Measurements from ENCODE around the gene CDH4.

CDH4 gene

GRCh38 chr20:61795669-61796630 lies 543.9 kb downstream of the CDH4 start:
- no peak overlapping the region for H3K4me3 ChIP-seq (ENCODE audit: low read depth, low read length)
- DNase-seq (ENCODE audit: low read depth, low spot score): no peak
- TF ChIP-seq, protein P1, sequence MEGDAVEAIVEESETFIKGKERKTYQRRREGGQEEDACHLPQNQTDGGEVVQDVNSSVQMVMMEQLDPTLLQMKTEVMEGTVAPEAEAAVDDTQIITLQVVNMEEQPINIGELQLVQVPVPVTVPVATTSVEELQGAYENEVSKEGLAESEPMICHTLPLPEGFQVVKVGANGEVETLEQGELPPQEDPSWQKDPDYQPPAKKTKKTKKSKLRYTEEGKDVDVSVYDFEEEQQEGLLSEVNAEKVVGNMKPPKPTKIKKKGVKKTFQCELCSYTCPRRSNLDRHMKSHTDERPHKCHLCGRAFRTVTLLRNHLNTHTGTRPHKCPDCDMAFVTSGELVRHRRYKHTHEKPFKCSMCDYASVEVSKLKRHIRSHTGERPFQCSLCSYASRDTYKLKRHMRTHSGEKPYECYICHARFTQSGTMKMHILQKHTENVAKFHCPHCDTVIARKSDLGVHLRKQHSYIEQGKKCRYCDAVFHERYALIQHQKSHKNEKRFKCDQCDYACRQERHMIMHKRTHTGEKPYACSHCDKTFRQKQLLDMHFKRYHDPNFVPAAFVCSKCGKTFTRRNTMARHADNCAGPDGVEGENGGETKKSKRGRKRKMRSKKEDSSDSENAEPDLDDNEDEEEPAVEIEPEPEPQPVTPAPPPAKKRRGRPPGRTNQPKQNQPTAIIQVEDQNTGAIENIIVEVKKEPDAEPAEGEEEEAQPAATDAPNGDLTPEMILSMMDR (IDR thresholded peaks at IDR 0.05; ENCODE audit: low read depth, low read length): no peak
- in situ Hi-C loops (cut with HindIII; ENCODE audit: low sequenced_read_pairs): no loop called here

DNA sequence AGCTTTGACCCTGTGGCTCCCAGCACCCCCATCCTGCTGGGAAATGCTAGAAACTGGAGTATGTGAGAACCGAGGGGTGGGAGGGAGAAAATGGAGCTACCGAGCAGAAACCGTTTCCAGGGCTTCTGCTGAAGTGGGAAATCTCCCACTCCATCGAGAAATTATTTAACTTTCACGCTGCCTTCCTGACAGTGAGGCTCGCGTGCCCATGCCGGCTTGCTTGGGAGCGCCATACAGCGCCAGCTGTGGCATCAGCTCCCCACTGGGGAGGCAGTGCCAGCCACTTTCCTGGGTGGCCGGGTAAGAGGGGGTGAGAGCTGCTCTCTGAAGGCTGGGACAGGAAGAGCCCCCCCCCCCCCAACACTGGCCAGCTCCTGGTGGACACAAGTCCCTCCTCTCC lies 544.7 kb downstream of the CDH4 start:
- in situ Hi-C loops (cut with HindIII; ENCODE audit: low sequenced_read_pairs): no loop called here
- DNase-seq (ENCODE audit: low read depth, low spot score): no peak
- H3K4me3 ChIP-seq (ENCODE audit: low read depth, low read length): no peak overlapping the region
- TF ChIP-seq, protein P1 (IDR thresholded peaks at IDR 0.05; ENCODE audit: low read depth, low read length): no peak

DNA sequence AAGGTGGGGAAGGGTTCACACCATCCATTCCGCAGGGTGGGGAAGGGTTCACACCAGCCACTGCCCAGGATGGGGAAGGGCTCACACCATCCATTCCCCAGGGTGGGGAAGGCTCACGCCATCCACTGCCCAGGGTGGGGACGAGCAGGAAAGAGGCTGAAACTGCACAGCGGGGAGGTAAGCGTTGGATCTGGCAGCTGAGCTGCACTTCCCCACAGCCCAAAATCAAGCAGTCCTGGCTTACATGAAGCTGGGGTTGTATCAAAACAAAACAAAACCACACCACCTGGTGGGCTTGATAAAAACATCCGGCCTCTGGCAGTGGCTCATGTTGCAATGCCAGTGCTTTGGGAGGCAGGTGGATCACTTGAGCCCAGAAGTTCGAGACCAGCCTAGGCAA lies 545.1 kb downstream of the CDH4 start:
- DNase-seq (ENCODE audit: low read depth, low spot score): peak; percentile 22
- in situ Hi-C loops (cut with HindIII; ENCODE audit: low sequenced_read_pairs): no loop called here
- H3K4me3 ChIP-seq (ENCODE audit: low read depth, low read length): no peak overlapping the region
- TF ChIP-seq, protein P1 (IDR thresholded peaks at IDR 0.05; ENCODE audit: low read depth, low read length): no peak

- H3K4me3 ChIP-seq (ENCODE audit: low read depth, low read length): no peak overlapping the region
- TF ChIP-seq, protein P1 (IDR thresholded peaks at IDR 0.05; ENCODE audit: low read depth, low read length): no peak
- no peak for DNase-seq (ENCODE audit: low read depth, low spot score)
- in situ Hi-C loops (cut with HindIII; ENCODE audit: low sequenced_read_pairs): no loop called here
These were observed 545.9 kb downstream of the CDH4 start for GRCh38 chr20:61797971-61798411.

DNA sequence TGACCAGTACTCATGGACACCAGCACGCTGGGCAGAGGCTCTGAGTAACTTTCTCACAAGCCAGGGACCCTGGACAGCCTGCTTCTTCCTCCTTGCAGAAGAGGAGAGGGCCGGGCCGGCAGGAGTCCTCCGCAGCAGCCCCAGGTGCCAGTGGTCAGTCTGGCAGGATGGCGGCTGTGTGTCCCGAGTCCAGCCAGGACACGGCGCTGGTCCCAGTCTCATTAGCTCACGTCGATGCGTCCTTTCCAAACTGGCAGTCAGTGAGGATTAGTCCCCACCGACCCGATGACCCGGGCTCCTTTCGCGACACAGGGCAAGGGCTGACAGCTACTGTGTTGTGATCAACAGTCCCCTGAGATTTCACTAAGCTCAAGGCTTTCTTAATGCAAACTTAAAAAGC lies 546.6 kb downstream of the CDH4 start:
- in situ Hi-C loops (cut with HindIII; ENCODE audit: low sequenced_read_pairs): no loop called here

DNA sequence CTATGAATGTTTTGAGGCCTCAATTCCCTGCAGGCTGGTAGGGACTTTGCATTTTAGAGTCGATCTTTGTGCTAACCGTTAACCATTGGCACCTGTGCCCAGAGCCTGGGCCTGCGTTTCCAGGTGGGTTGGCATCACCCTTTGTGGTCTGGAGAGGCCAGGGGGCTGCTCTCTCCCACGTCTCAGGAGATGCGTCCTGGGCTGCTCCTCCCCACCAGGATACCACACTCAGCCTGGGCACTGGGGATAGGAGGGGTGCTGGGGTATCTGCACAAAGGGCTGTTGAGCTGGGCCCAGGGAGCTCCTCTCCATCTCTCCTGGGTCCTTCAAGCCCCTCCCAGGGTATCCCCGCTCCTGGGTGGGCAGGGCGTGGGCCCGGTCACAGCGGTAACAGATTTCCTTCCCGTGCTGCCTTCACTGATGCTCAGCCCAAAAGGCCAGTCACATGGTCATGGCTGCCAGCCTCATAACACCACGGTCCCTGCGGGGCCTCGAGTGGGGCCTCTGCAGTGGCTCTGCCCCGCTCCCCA lies 547.4 kb downstream of the CDH4 start:
- no peak for DNase-seq (ENCODE audit: low read depth, low spot score)
- in situ Hi-C loops (cut with HindIII; ENCODE audit: low sequenced_read_pairs): no loop called here
- TF ChIP-seq, protein P1 (IDR thresholded peaks at IDR 0.05; ENCODE audit: low read depth, low read length): no peak
- no peak overlapping the region for H3K4me3 ChIP-seq (ENCODE audit: low read depth, low read length)

More for the DNA sequence above, 546.6 kb downstream of the CDH4 start:
- TF ChIP-seq, protein P1 (IDR thresholded peaks at IDR 0.05; ENCODE audit: low read depth, low read length): no peak
- no peak overlapping the region for H3K4me3 ChIP-seq (ENCODE audit: low read depth, low read length)
- no peak for DNase-seq (ENCODE audit: low read depth, low spot score)

Data from astrocyte of the spinal cord (primary cell).